HEK293T (cell line): ENCODE measurements around the gene TEX11.
A peak's percentile ranks its signal among the peaks of the same experiment; 100 is the strongest.

ENCODE experiments used
- CTCF ChIA-PET: fragments of 350-600 bp; formaldehyde crosslinking; extraction: SDS; loops from one replicate; lab custom pipeline; 2021; ENCODE audit warnings: antibody characterized with exemption, inconsistent platforms; lab: Yijun Ruan, JAX
- POLR2A ChIA-PET: fragments of 350-600 bp; formaldehyde crosslinking; extraction: SDS; loops from one replicate; lab custom pipeline; 2020; ENCODE audit warnings: antibody characterized with exemption, inconsistent platforms; lab: Yijun Ruan, JAX
- DNase-seq: peaks from one replicate; pipeline ENCODE4 v3.0.0; 2012; ENCODE audit warnings: mixed read lengths; ENCODE audit errors: extremely low spot score
- ARNT ChIP-seq: fragments of 450-650 bp; IDR thresholded peaks from 2 replicates; pipeline ENCODE4 v1.6.1; 2017; ENCODE audit warnings: mild to moderate bottlenecking
- BHLHE40 ChIP-seq: fragments of 450-650 bp; IDR thresholded peaks from 2 replicates; pipeline ENCODE4 v1.6.1; 2016; ENCODE audit warnings: mild to moderate bottlenecking, moderate library complexity, borderline replicate concordance
- CTBP1 ChIP-seq: fragments of 450-650 bp; IDR thresholded peaks from 2 replicates; pipeline ENCODE4 v1.6.1; 2016; ENCODE audit warnings: borderline replicate concordance
- ELF4 ChIP-seq: fragments of 450-650 bp; IDR thresholded peaks from 2 replicates; pipeline ENCODE4 v1.6.1; 2017; ENCODE audit warnings: antibody characterized with exemption
- FOXA1 ChIP-seq: fragments of 450-650 bp; IDR thresholded peaks from 2 replicates; pipeline ENCODE4 v1.6.1; 2016; ENCODE audit warnings: mild to moderate bottlenecking
- FOXK2 ChIP-seq: fragments of 450-650 bp; IDR thresholded peaks from 2 replicates; pipeline ENCODE4 v1.6.1; 2016; ENCODE audit warnings: mild to moderate bottlenecking
- FOXM1 ChIP-seq: fragments of 450-650 bp; IDR thresholded peaks from 2 replicates; pipeline ENCODE4 v1.6.1; 2017; ENCODE audit warnings: mild to moderate bottlenecking, borderline replicate concordance
- HDGF ChIP-seq: fragments of 450-650 bp; IDR thresholded peaks from 2 replicates; pipeline ENCODE4 v1.6.1; 2017; ENCODE audit warnings: antibody characterized with exemption, borderline replicate concordance
- L3MBTL2 ChIP-seq: fragments of 450-650 bp; conservative IDR thresholded peaks from 2 replicates; pipeline ENCODE4 v1.6.1; 2016; ENCODE audit warnings: mild to moderate bottlenecking
- LEF1 ChIP-seq: fragments of 450-650 bp; IDR thresholded peaks from 2 replicates; pipeline ENCODE4 v1.6.1; 2017; ENCODE audit warnings: mild to moderate bottlenecking, borderline replicate concordance
- NFRKB ChIP-seq: fragments of 450-650 bp; IDR thresholded peaks from 2 replicates; pipeline ENCODE4 v1.6.1; 2016; ENCODE audit warnings: mild to moderate bottlenecking, moderate library complexity
- SP1 ChIP-seq: fragments of 450-650 bp; IDR thresholded peaks from 2 replicates; pipeline ENCODE4 v1.6.1; 2017
- SUZ12 ChIP-seq: fragments of 450-650 bp; IDR thresholded peaks from 2 replicates; pipeline ENCODE4 v1.6.1; 2016; ENCODE audit warnings: mild to moderate bottlenecking
- TARDBP ChIP-seq: fragments of 450-650 bp; IDR thresholded peaks from 2 replicates; pipeline ENCODE4 v1.6.1; 2016
- ZNF384 ChIP-seq: fragments of 450-650 bp; IDR thresholded peaks from 2 replicates; pipeline ENCODE4 v1.6.1; 2016
- TF ChIP-seq, protein P1 (sequence below): fragments of 450-650 bp; IDR thresholded peaks from 2 replicates; pipeline ENCODE4 v1.6.1; 2016

TEX11 gene

DNA sequence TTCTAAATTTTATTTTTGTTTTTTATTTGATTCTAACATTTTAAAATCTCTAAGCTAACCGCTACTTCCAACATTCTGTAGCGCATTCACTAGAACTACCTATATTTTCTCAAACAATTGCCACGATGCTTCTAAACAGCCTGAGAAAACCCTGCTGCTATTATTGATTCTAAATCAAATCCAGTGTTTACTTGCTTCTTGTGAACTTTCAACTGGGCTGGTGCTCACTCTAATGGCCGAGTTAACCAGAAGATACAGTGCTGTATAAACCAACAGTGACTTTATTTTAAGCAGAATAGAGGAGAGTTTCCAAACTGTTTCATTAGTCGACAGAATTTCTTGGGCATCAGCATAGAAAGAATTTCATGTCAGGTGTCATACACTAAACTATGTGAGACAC, 353.6 kb downstream of the TEX11 start:
- ChIA-PET POLR2A (no interaction called here), CTCF (interaction anchor here (1.2 kb wide), 1 partner anchor 39 kb away, joined by 3 read pairs; no protein-coding TSS in a partner anchor)
- no peak for DNase-seq
- TF ChIP-seq BHLHE40 (no peak), L3MBTL2 (no peak), FOXK2 (no peak), TARDBP (no peak), ARNT (no peak), CTBP1 (no peak), FOXA1 (no peak), HDGF (no peak), ELF4 (no peak), ZNF384 (no peak), SUZ12 (no peak)
- TF ChIP-seq, protein P1, sequence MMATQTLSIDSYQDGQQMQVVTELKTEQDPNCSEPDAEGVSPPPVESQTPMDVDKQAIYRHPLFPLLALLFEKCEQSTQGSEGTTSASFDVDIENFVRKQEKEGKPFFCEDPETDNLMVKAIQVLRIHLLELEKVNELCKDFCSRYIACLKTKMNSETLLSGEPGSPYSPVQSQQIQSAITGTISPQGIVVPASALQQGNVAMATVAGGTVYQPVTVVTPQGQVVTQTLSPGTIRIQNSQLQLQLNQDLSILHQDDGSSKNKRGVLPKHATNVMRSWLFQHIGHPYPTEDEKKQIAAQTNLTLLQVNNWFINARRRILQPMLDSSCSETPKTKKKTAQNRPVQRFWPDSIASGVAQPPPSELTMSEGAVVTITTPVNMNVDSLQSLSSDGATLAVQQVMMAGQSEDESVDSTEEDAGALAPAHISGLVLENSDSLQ, result no peak

DNA sequence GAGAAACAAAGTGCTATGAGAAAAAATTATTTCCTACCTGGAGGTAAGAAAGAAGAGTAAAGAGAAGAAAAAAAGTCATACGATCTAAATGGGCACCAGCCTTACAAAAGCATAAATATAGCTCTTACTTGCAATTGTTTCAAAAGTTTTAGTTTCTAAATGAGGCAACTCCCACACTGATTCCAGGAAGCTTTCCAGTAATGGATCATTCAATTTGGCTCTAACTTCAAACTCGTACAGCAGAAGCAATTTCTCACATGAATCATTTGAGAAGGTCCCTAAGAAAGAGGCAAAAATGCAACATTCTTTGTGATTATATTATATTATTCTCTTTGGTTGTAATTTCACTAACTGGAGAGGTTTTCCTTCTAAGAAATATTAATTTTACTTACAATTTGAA, 354.0 kb downstream of the TEX11 start:
- TF ChIP-seq FOXM1, result no peak
- no peak for TF ChIP-seq ELF4
- TF ChIP-seq L3MBTL2, result no peak
- TF ChIP-seq NFRKB, result no peak
- TF ChIP-seq FOXA1, result no peak
- TF ChIP-seq, protein P1, result no peak
- no peak for TF ChIP-seq SP1
- TF ChIP-seq FOXK2, result no peak
- TF ChIP-seq HDGF, result no peak
- no peak for TF ChIP-seq ARNT
- no peak for TF ChIP-seq TARDBP
- no peak for TF ChIP-seq SUZ12
- TF ChIP-seq LEF1, result no peak
- TF ChIP-seq ZNF384, result no peak
- TF ChIP-seq CTBP1, result no peak
- no peak for TF ChIP-seq BHLHE40
- CTCF ChIA-PET, result interaction anchor here (0.7 to 2.2 kb wide), 3 partner anchors 40 to 109 kb away, joined by 3 to 8 read pairs (median 3); no protein-coding TSS in a partner anchor
- POLR2A ChIA-PET, result interaction anchor here (1.0 kb wide), 1 partner anchor 76 kb away, joined by 3 read pairs; no protein-coding TSS in a partner anchor
- no peak for DNase-seq

DNA sequence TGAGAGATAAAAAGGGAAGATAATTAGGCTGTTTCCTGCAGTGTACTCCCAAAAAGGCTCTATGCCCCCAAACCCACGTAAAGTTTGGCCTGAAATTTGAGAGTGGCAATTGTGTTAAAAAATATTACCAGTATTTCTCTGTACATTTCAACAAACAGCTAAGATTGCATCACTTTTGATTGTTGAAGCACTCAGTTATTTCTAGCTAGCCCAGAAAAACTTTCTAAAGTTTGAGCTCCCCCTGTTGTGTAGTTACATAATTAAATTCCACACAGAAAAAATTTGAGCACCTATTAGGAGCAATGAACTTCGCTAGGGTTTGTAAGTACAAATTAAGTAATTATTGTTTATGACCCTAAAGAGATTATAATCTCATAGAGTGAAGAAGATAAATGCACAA, 354.4 kb downstream of the TEX11 start:
- CTCF ChIA-PET, result interaction anchor here (0.6 to 2.2 kb wide), 4 partner anchors 9 to 109 kb away, joined by 3 to 8 read pairs (median 3); no protein-coding TSS in a partner anchor
- POLR2A ChIA-PET, result interaction anchor here (1.0 kb wide), 1 partner anchor 76 kb away, joined by 3 read pairs; no protein-coding TSS in a partner anchor
- TF ChIP-seq CTBP1 (no peak), L3MBTL2 (no peak), ZNF384 (no peak), FOXA1 (no peak), BHLHE40 (no peak), ARNT (no peak), ELF4 (no peak), SUZ12 (no peak), LEF1 (no peak), TARDBP (no peak), FOXK2 (no peak), SP1 (no peak), HDGF (no peak), NFRKB (no peak), FOXM1 (no peak)
- TF ChIP-seq, protein P1, result no peak
- no peak for DNase-seq

DNA sequence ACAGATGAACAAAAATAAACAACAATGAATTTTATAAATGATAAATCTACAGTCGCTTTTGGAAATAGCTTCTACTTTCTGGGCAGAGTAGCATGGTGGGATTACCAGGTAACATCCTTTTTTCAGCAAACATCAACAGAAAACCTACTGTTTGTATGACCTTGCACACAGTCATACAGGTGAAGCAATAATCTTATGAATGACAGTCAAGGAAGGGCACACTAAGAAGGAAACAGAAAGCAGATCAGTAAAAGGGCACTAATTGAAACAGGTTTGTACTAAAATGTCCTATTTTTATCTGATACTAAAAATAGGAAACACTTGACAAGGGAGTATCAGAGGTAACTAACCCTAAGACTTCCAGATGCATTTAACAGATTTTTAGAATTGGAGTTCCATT, 355.0 kb downstream of the TEX11 start:
- ChIA-PET POLR2A (interaction anchor here (1.0 kb wide), 1 partner anchor 75 kb away, joined by 3 read pairs; no protein-coding TSS in a partner anchor), CTCF (interaction anchor here (0.6 to 2.2 kb wide), 4 partner anchors 8 to 113 kb away, joined by 3 to 8 read pairs (median 4); no protein-coding TSS in a partner anchor)
- no peak for TF ChIP-seq SP1
- no peak for TF ChIP-seq SUZ12
- TF ChIP-seq TARDBP, result no peak
- TF ChIP-seq NFRKB, result no peak
- no peak for TF ChIP-seq FOXM1
- TF ChIP-seq FOXK2, result no peak
- TF ChIP-seq ZNF384, result no peak
- TF ChIP-seq ARNT, result no peak
- no peak for TF ChIP-seq L3MBTL2
- TF ChIP-seq CTBP1, result no peak
- TF ChIP-seq, protein P1, result no peak
- no peak for TF ChIP-seq LEF1
- DNase-seq, result no peak

DNA sequence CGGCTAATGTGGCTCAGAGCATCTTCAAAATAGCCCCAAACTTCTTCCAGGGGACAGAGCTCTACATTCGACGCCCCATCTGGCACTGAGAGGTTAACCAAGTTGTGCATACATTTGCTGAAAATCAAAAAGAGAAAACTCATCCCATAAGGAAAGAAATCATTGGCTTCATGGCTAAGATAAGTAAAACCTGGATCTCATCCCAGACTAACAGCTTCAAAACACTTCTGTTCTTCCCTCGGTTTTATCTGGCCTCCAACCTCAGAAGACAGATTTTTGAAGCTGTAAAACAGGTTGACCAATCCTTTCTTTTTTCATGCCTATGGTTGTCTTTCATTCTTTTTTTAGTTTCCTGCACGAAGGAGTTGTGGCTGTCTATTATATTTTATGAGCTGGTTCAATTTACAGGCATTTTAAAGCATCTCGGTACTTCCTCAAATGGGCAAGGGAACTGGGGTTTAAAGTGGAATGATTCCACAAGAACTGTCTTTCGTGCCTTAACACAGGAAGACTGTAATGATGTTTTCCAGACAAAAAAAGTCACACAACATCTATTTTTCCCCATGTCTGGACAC, 356.3 kb downstream of the TEX11 start:
- no peak for DNase-seq
- CTCF ChIA-PET, result interaction anchor here (0.8 to 2.2 kb wide), 2 partner anchors 100 kb away, joined by 5 to 8 read pairs; no protein-coding TSS in a partner anchor
- POLR2A ChIA-PET, result no interaction called here
- TF ChIP-seq, protein P1, result 0 out of 2 replicates have a peak, but pooled peaks have one; percentile 18
- TF ChIP-seq SP1, result no peak
